GM12875 (cell line): Measurements from ENCODE around the gene OR1I1.
"Not testable (repeated sequence)": the region's sequence is repeated elsewhere in the genome, so short reads cannot be mapped to it uniquely, and the experiment has no call there.

Experiments
- H3K4me3 ChIP-seq: one replicate; pipeline ENCODE4 v1.5.1; 2011; ENCODE audit warnings: low read depth, low read length, control low read depth
- CTCF ChIP-seq: IDR thresholded peaks from 2 replicates; pipeline ENCODE4 v1.5.1; 2011; ENCODE audit warnings: low read depth, mild to moderate bottlenecking, control low read depth, inconsistent platforms, low read length, moderate library complexity, borderline replicate concordance; ENCODE audit not compliant: insufficient read depth

Gene OR1I1

GRCh38 chr19:15075806-15076205, 6.2 kb upstream of the OR1I1 start:
- no peak overlapping the region for H3K4me3 ChIP-seq
- no peak for TF ChIP-seq CTCF

GRCh38 chr19:15080002-15080401, 2.0 kb upstream of the OR1I1 start:
- not testable (repeated sequence) for H3K4me3 ChIP-seq

- no peak for TF ChIP-seq CTCF
- no peak overlapping the region for H3K4me3 ChIP-seq
Observed at GRCh38 chr19:15087182-15087581, 5.2 kb downstream of the OR1I1 start.

GRCh38 chr19:15091918-15092753, 10.1 kb downstream of the OR1I1 start:
- TF ChIP-seq CTCF, result peak; percentile 36; the same call in 1 of the 2 replicates
- no peak overlapping the region for H3K4me3 ChIP-seq

GRCh38 chr19:15093001-15093400, 11.0 kb downstream of the OR1I1 start:
- H3K4me3 ChIP-seq, result no peak overlapping the region
- no peak for TF ChIP-seq CTCF

GRCh38 chr19:15096223-15096622, 14.2 kb downstream of the OR1I1 start:
- H3K4me3 ChIP-seq, result no peak overlapping the region
- TF ChIP-seq CTCF, result no peak

GRCh38 chr19:15097980-15098379, 16.0 kb downstream of the OR1I1 start:
- H3K4me3 ChIP-seq, result not testable (repeated sequence)

- H3K4me3 ChIP-seq, result no peak overlapping the region
- no peak for TF ChIP-seq CTCF
Observed at GRCh38 chr19:15098460-15098859, 16.4 kb downstream of the OR1I1 start.
